B cell (primary cell): ENCODE measurements around the gene EN1.

Source experiments
- CTCF ChIP-seq: fragments of 200-600 bp; IDR thresholded peaks from one replicate; pipeline ENCODE4 v1.8.0; 2022; ENCODE audit warnings: antibody characterized with exemption, mild to moderate bottlenecking
- EZH2 ChIP-seq: IDR thresholded peaks from 2 replicates; pipeline ENCODE4 v1.6.1; 2012; ENCODE audit warnings: borderline replicate concordance, low read depth, mild to moderate bottlenecking, moderate library complexity, low read length; ENCODE audit not compliant: insufficient read depth, poor library complexity, severe bottlenecking

- TF ChIP-seq CTCF (no peak), EZH2 (no peak)
Measured at GRCh38 chr2:118864207-118864606, 16.8 kb upstream of the EN1 start.
